H4 (cell line): ENCODE results near the gene SUPT5H. TPM values are rescaled to one million over a fixed set of nuclear protein-coding genes. Genes with fewer than 3 reads are reported as not detected.

Experiments
- DNase-seq: peaks from one replicate; pipeline ENCODE4 v3.0.0-alpha.2; 2015; ENCODE audit warnings: low spot score
- total RNA-seq: library from RNA; depleted of rRNA; stranded (reverse); fragments of >200 nt; shearing (Covaris generic); gene quantifications from 2 replicates; pipeline ENCODE4 v1.2.3, GENCODE V29; 2014; rRNA removed

The SUPT5H gene
- 70.1 and 75.0 TPM in 2 replicates for total RNA-seq

DNA sequence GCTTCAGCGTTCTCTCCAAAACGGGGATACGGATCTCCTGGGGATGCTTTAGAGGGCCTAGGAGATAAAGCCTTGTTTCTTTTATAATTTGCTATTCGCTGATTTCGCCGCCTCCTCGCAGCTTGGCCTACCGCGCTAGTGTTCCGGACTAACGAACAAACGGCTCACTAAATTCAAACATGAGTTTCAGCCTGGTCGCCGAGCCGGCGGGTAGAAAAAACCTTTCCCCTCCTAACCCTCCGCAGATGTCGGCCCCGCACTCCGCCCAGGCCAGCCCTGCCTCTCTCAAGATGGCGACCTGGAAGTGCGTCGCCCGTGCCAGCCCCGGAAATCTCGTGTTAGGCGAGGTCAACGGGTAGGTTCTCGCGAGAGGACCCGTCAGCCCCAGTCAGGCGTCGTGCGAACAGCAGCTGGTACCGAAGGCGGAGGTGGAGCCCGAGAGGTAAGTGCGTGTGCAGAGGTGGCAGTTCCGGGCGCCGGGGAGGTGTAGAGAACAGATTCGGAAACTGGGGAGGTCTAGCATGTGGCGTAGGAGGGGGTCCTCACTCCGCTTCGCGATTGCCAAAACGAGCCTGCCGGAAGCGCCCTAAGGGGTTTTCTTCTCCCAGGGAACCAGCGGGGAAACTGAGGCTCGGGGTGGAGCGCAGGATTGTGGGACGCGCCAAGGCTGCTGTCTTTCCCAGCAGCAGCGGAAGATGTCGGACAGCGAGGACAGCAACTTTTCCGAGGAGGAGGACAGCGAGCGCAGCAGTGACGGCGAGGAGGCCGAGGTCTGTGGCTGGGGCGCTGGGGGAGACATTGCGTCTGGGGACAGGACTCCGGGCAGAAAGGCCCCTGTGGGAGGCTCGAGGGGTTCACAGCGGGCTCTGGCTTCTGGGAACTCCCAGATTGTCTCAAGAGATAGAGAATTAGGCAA lies at the start of gene SUPT5H:
TSS of gene SUPT5H (plus strand) at position 387 of the 916 bp plus-strand sequence. CDS start at position 696, 309 bp downstream.
- DNase-seq, result peak; percentile 99

GRCh38 chr19:39397360-39398296 lies 47.8 kb upstream of the SUPT5H start:
- peak; percentile 78 for DNase-seq

DNA sequence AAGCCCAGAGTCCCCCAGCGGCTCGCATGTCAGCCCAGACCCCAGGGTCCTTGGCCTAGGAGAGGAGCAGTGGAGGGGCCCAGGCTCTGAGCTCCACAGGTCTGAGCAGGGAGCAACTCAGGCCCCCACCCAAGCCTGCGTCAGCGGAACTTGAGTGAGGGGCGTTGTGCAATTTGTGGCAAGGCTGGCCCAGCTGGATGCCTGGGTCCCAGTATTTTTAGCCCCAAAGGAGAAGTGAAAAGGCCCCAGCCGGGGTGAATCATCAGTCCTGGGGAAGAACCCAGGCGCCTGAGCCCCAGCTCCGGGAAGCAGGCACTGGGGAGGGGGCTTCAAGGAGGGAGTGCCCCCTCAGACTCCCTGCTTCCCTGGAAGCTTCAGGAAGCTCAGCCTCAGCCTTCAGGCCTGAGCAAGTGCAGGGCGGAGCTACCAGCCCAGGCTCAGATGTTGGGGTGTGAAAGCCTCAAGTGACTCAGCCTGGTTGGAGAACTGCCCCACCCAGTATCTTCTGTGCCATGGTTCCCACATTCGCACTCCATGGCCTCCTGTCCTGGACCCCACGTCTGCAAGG lies 47.0 kb upstream of the SUPT5H start:
- DNase-seq, result no peak

DNA sequence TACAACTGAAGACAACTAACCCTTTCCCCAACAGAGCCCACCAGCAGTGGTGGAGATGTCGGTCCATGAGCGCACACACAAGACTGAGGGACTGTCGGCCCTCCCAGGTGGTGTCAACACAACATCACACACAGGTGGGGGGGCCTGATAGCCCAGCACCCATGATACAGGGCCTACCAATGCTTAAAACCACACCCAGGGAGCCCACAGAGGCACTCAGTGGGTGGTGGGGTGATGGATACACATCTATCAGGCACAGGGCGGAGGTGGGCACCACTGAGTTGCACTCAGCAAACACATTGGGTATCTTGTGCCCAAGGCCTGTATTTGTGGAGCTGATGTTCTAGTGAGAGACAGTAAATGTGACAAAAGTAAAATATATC lies 45.7 kb upstream of the SUPT5H start:
- DNase-seq, result no peak

GRCh38 chr19:39400061-39400460 lies 45.3 kb upstream of the SUPT5H start:
- no peak for DNase-seq

DNA sequence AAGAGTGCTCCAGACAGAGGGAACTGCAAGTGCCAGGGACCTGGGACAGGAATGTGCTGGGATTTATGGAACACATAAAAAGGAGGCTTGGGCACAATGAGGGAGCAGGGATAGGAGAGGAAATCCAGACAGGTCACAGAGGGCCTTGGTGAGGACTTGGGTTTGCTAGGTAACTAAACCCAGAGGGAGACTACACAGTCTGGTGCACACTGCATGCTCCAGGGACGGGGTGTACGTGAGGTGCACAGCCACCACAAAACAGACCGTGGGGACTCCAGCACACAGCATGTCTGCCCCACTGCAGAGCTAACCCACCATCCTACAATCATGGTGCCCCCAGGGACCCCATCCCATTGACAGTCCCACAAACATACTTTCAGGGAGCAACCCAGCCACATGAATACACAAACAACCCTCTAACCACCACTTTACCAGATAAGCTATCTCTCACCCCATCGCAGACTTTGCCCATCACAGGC lies 44.3 kb upstream of the SUPT5H start:
- DNase-seq, result no peak

GRCh38 chr19:39401549-39402345 lies 43.6 kb upstream of the SUPT5H start:
- peak; percentile 57 for DNase-seq

DNA sequence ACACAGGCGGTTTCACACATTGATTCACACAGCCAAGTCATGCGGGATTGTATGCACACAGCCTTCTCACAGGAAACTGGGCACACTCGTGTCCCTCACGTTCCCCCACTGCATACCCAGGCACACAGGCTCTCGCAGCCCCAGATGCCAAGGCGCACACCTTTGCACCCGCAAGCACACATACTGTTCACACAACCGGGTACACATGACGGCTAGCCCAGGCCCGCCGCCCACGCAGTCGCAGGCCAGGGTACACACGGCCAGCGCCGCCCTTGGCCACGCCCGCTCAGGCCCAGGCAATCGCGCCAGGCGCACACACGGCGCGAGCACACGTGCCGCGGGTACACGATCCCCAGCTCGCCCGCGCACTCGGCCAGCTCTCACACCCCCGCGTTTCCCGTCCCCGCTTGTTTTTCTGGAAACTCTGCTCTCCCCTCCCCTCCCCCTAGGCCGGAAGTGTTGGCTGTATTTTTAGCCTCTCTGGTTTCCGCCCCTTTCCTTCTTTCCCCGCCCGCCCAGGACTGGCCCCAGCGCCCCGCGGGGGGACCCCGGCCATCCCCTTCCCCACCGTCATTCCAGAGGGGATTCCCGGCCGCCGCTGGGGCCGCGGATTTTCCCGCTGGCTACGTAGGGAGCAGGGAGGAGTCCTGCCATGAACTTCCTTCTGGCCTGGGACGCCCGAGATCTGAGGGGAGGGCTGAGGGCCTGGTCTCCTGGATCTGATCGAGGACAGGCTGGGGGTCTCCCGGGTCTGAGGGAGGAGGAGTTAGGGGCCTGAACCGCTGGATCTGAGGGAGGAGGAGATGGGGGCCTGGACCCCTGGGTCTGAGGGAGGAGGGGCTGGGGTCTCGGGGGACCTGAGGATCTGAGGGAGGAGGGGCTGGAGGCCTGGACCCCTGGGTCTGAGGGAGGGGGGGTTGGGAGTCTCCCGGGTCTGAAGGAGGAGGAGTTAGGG lies 42.8 kb upstream of the SUPT5H start:
- peak; percentile 90 for DNase-seq

DNA sequence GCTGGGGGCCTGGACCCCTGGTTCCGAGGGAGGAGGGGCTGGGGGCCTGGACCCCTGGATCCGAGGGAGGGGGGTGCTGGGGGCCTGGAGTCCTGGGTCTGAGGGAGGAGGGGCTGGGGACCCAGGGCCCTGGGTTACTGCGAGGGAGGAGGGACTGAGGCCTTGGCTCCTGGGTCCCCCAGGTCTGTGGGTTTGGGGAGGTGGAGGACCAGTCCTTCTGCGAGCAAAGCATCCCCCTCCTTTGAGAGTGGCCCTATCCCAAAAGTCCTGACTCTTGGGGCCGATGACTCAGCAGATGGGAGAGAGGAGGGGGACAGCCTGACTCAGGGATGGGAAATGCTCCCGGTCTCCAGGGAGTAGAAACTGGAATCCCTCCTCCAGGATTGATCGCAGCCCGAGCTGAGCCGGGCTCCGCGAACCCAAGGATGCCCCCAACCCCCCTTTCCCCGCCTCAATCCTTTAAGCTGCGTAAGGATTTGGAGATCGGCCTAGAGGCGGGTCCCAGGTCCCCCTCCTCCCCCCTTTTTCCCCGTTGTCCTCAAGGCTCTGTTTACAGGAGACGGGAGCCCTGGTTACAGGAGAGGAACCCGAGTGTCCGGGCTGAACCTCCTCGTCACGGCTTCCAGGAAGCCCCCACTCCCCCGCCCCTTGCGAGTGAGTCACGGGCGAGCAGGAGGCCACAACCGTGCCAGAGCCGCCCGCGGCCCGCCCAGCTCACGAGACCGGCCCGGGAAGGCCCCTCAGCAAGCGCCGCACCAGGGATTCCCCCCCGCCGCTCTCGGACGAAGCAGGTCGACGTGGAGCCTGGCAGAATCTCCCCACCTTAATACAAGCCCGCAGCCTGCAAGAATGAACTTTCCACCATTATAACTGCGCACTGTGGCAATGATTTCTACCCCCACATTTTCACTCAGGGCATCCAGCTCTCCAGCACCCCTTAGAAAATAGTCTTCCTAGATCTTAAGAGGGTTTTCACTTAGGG lies 41.8 kb upstream of the SUPT5H start:
- DNase-seq, result peak; percentile 98

DNA sequence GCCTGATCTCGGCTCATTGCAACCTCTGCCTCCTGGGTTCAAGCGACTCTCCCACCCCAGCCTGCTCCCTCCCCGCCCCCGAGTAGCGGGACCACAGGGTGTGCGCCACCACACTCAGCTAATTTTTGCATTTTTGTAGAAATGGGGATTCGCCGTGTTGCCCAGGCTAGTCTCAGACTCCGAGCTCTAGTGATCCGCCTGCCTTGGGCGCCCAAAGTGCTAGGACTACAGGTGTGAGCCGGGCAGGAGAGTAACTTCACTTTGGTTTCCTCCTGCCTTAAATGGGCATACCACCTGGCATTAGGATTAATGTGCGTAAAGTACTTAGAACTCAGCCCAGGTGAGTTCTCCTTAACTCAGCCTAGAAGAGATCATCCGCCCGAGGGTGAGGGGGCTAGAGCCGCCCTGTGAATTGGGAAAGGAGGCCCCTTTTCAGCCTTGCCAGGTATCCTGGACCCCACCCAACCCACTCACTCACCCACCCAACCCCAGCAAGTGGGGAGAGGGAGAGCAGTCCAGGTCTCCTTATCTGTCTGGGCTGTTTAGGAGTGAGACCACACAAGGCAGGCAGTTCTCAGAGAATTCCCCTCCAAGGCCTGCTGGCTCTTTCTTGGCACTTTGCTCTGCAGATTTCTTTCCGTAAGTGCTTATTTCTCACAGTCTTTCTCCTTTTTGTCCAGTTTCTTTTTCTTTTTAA lies 40.0 kb upstream of the SUPT5H start:
- DNase-seq, result no peak

GRCh38 chr19:39405958-39406655 lies 39.3 kb upstream of the SUPT5H start:
- DNase-seq, result no peak

GRCh38 chr19:39406656-39407409 lies 38.5 kb upstream of the SUPT5H start, which contains the start of gene ZFP36:
Gene ZFP36 (plus strand): TSS chr19:39406847. CDS start chr19:39406905, 58 bp downstream.
- peak; percentile 91 for DNase-seq

GRCh38 chr19:39407410-39407659 lies 38.0 kb upstream of the SUPT5H start:
- DNase-seq, result no peak

- DNase-seq, result no peak
These were observed 37.6 kb upstream of the SUPT5H start for GRCh38 chr19:39407660-39408391.

DNA sequence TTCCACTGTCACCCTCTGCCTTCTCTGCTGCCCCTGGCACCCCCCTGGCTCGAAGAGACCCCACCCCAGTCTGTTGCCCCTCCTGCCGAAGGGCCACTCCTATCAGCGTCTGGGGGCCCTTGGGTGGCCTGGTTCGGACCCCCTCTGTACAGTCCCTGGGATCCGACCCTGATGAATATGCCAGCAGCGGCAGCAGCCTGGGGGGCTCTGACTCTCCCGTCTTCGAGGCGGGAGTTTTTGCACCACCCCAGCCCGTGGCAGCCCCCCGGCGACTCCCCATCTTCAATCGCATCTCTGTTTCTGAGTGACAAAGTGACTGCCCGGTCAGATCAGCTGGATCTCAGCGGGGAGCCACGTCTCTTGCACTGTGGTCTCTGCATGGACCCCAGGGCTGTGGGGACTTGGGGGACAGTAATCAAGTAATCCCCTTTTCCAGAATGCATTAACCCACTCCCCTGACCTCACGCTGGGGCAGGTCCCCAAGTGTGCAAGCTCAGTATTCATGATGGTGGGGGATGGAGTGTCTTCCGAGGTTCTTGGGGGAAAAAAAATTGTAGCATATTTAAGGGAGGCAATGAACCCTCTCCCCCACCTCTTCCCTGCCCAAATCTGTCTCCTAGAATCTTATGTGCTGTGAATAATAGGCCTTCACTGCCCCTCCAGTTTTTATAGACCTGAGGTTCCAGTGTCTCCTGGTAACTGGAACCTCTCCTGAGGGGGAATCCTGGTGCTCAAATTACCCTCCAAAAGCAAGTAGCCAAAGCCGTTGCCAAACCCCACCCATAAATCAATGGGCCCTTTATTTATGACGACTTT lies 36.8 kb upstream of the SUPT5H start:
- no peak for DNase-seq
